Cardiac muscle cell (in vitro differentiated cells and primary cell): ENCODE results near the gene KAZN. TPM values are rescaled to one million over a fixed set of nuclear protein-coding genes. Genes with fewer than 3 reads are reported as not detected.

Experiments used
- DNase-seq, 2 donors: peaks; one replicate each; pipeline versions ENCODE4 v3.0.0 to v3.0.0-alpha.2; 2010 to 2017; ENCODE audit warnings: low read depth in 1 of 2, low spot score in 1 of 2
- H3K27ac ChIP-seq: fragments of 200-600 bp; sonication (generic); 2 replicates; pipeline ENCODE4 v1.5.1; 2016
- H3K27me3 ChIP-seq: fragments of 200-600 bp; sonication (generic); 2 replicates; pipeline ENCODE4 v1.6.0; 2016; ENCODE audit warnings: control low read depth
- H3K36me3 ChIP-seq: fragments of 200-600 bp; sonication (generic); 2 replicates; pipeline ENCODE4 v1.5.1; 2016; ENCODE audit warnings: control low read depth
- H3K4me1 ChIP-seq: fragments of 200-600 bp; sonication (generic); 2 replicates; pipeline ENCODE4 v1.8.1; 2017; ENCODE audit warnings: low read depth, mild to moderate bottlenecking, mixed run types
- H3K4me3 ChIP-seq: fragments of 200-600 bp; sonication (generic); 2 replicates; pipeline ENCODE4 v1.5.1; 2016; ENCODE audit warnings: mild to moderate bottlenecking
- H3K9me3 ChIP-seq: fragments of 200-600 bp; sonication (generic); 2 replicates; pipeline ENCODE4 v1.5.1; 2017; ENCODE audit warnings: low read depth, mild to moderate bottlenecking, control low read depth
- CTCF ChIP-seq: IDR thresholded peaks from 2 replicates; pipeline ENCODE4 v1.5.1; 2012; ENCODE audit warnings: low read depth, mild to moderate bottlenecking, low read length
- polyA plus RNA-seq: library from polyadenylated mRNA; unstranded; fragments of >200 nt; fragmentation: Nextera tagmentation; extraction: Ambion mirVana; gene quantifications from 2 replicates; pipeline ENCODE4 v1.2.1, GENCODE V29; 2016
- total RNA-seq: library from RNA; depleted of rRNA; stranded (reverse); fragments of >200 nt; gene quantifications from 2 replicates; pipeline ENCODE4 v1.2.3, GENCODE V29; 2016

KAZN gene
- total and polyA plus RNA-seq, 2 experiments from 2014 or later: 17.5 to 26.9 TPM

- DNase-seq: no peak
- TF ChIP-seq CTCF: no peak
- Histone ChIP-seq H3K9me3 (no peaks in the 10 kb centered on the region), H3K27ac (no peak overlapping the region), H3K4me1 (no peaks in the 10 kb centered on the region), H3K4me3 (no peak overlapping the region), H3K36me3 (peaks cover 3% of the 10 kb centered on the region), H3K27me3 (no peaks in the 10 kb centered on the region)
Measured at GRCh38 chr1:15063783-15064182, 465.3 kb downstream of the KAZN start.

- no peaks in the 10 kb centered on the region for H3K4me1 ChIP-seq
- H3K9me3 ChIP-seq: no peaks in the 10 kb centered on the region
- no peak for TF ChIP-seq CTCF
- no peak overlapping the region for H3K4me3 ChIP-seq
- H3K27ac ChIP-seq: no peak overlapping the region
- H3K36me3 ChIP-seq: peaks cover 3% of the 10 kb centered on the region
- DNase-seq: no peak
- H3K27me3 ChIP-seq: no peaks in the 10 kb centered on the region
Measured at GRCh38 chr1:15064217-15064929, 465.9 kb downstream of the KAZN start.

GRCh38 chr1:15065291-15065690, 466.8 kb downstream of the KAZN start:
- H3K27me3 ChIP-seq: no peaks in the 10 kb centered on the region
- TF ChIP-seq CTCF: no peak
- DNase-seq: no peak
- H3K9me3 ChIP-seq: no peaks in the 10 kb centered on the region
- no peak overlapping the region for H3K4me3 ChIP-seq
- peaks cover 3% of the 10 kb centered on the region for H3K36me3 ChIP-seq
- no peaks in the 10 kb centered on the region for H3K4me1 ChIP-seq
- H3K27ac ChIP-seq: no peak overlapping the region

- Histone ChIP-seq H3K4me1 (no peaks in the 10 kb centered on the region), H3K27me3 (no peaks in the 10 kb centered on the region), H3K27ac (no peak overlapping the region), H3K9me3 (no peaks in the 10 kb centered on the region), H3K36me3 (peaks cover 3% of the 10 kb centered on the region), H3K4me3 (no peak overlapping the region)
- no peak for DNase-seq
- no peak for TF ChIP-seq CTCF
Measured at GRCh38 chr1:15065736-15066135, 467.3 kb downstream of the KAZN start.

GRCh38 chr1:15066191-15066590, 467.7 kb downstream of the KAZN start:
- DNase-seq: no peak
- Histone ChIP-seq H3K9me3 (no peaks in the 10 kb centered on the region), H3K27ac (no peak overlapping the region), H3K27me3 (no peaks in the 10 kb centered on the region), H3K4me3 (no peak overlapping the region), H3K36me3 (peaks cover 3% of the 10 kb centered on the region), H3K4me1 (no peaks in the 10 kb centered on the region)
- no peak for TF ChIP-seq CTCF
